22Rv1 (cell line): ENCODE results near the gene MANSC4.

Experiments
- CTCF ChIP-seq: fragments of 450-650 bp; IDR thresholded peaks from 2 replicates; pipeline ENCODE4 v1.5.1; 2017; ENCODE audit warnings: mild to moderate bottlenecking
- ZFX ChIP-seq: fragments of 450-650 bp; IDR thresholded peaks from 2 replicates; pipeline ENCODE4 v1.6.1; 2017; ENCODE audit warnings: antibody characterized with exemption, borderline replicate concordance

- TF ChIP-seq CTCF, result no peak
- no peak for TF ChIP-seq ZFX
These were observed 32.8 kb downstream of the MANSC4 start for GRCh38 chr12:27747111-27747820.
